Type B pancreatic cell (in vitro differentiated cells): ENCODE results near the gene ADCY9. TPM values are rescaled to one million over a fixed set of nuclear protein-coding genes. Genes with fewer than 3 reads are reported as not detected.

Experiments used
- DNase-seq: peaks from one replicate; pipeline ENCODE4 v3.0.0; 2021; ENCODE audit warnings: mixed read lengths; ENCODE audit not compliant: unreplicated experiment; ENCODE audit errors: extremely low spot score
- H3K27ac Mint-ChIP-seq: 2 replicates; pipeline ENCODE4 v1.8.0; 2021; ENCODE audit warnings: mild to moderate bottlenecking, mixed read lengths
- H3K27me3 Mint-ChIP-seq: 2 replicates; pipeline ENCODE4 v1.8.0; 2021; ENCODE audit warnings: mixed read lengths
- H3K36me3 Mint-ChIP-seq: 2 replicates; pipeline ENCODE4 v1.8.0; 2021; ENCODE audit warnings: mixed read lengths
- H3K4me1 Mint-ChIP-seq: one replicate; pipeline ENCODE4 v1.8.0; 2021; ENCODE audit warnings: mixed read lengths; ENCODE audit not compliant: unreplicated experiment
- H3K4me3 Mint-ChIP-seq: 2 replicates; pipeline ENCODE4 v1.8.0; 2021; ENCODE audit warnings: mild to moderate bottlenecking, mixed read lengths
- H3K9me3 Mint-ChIP-seq: 2 replicates; pipeline ENCODE4 v1.8.0; 2021; ENCODE audit warnings: mixed read lengths
- CTCF ChIP-seq: fragments of 200-600 bp; sonication (generic); conservative IDR thresholded peaks from 2 replicates; pipeline ENCODE4 v1.5.0; 2021; ENCODE audit warnings: antibody characterized with exemption, mild to moderate bottlenecking
- total RNA-seq: library from RNA; stranded (reverse); gene quantifications from 2 replicates; pipeline ENCODE4 v1.2.1, GENCODE V29; 2021; ENCODE audit warnings: low replicate concordance

The ADCY9 gene
- total RNA-seq, 1 donor from 2014 or later: 13.9 TPM

- no peak for DNase-seq
- H3K36me3 Mint-ChIP-seq: peaks cover 15% of the 10 kb centered on the region
- no peaks in the 10 kb centered on the region for H3K27me3 Mint-ChIP-seq
- peak overlapping the region; percentile 81 for H3K4me3 Mint-ChIP-seq
- H3K27ac Mint-ChIP-seq: peak overlapping the region; percentile 8
- no peak for TF ChIP-seq CTCF
- H3K9me3 Mint-ChIP-seq: no peaks in the 10 kb centered on the region
- H3K4me1 Mint-ChIP-seq: peaks cover 50% of the 10 kb centered on the region
These were observed 4.2 kb downstream of the ADCY9 start for GRCh38 chr16:4111748-4112696.

DNA sequence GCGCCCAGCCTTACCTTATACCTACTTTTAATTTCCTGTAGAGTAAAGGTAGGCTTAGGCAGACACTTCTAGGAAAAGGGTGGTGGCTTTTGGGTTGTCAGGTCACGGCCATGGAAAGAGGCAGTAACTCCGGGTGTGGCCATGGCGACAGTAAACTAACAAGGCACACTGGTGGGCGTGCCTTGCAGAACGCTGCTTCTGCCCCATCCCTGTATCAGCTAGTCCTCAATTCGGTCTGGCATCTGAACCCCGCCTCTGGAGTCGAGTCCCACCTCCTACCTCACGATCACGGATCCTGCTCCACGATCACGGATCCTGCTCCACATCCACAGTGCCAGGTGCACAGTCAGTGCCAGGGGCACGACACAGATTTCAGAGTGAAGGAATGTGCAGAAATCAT, 5.6 kb downstream of the ADCY9 start:
- H3K9me3 Mint-ChIP-seq: no peaks in the 10 kb centered on the region
- H3K27ac Mint-ChIP-seq: no peak overlapping the region
- H3K4me3 Mint-ChIP-seq: no peak overlapping the region
- DNase-seq: no peak
- peaks cover 46% of the 10 kb centered on the region for H3K4me1 Mint-ChIP-seq
- H3K27me3 Mint-ChIP-seq: no peaks in the 10 kb centered on the region
- no peak for TF ChIP-seq CTCF
- H3K36me3 Mint-ChIP-seq: peaks cover 23% of the 10 kb centered on the region

DNA sequence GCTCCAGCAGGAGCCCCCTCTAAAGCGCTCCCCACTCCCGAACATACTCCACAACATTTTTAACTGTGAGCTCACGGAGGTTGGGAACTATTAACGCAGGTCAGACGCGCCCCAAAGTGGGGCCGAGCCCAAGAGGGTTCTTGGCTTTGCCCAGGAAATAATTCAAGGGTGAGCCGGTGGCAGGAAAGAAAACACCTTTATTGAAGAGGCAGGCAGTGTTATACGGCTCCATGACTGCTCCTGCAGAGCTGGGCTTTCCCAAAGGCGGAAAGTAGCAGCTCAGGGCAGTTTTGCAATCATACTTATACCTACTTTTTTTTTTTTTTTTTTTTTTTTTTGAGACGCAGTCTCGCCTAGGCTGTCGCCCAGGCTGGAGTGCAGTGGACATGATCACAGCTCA, 6.2 kb downstream of the ADCY9 start:
- no peaks in the 10 kb centered on the region for H3K27me3 Mint-ChIP-seq
- DNase-seq: no peak
- peaks cover 23% of the 10 kb centered on the region for H3K36me3 Mint-ChIP-seq
- no peak overlapping the region for H3K4me3 Mint-ChIP-seq
- TF ChIP-seq CTCF: no peak
- peaks cover 46% of the 10 kb centered on the region for H3K4me1 Mint-ChIP-seq
- no peaks in the 10 kb centered on the region for H3K9me3 Mint-ChIP-seq
- H3K27ac Mint-ChIP-seq: no peak overlapping the region

- peaks cover 45% of the 10 kb centered on the region for H3K4me1 Mint-ChIP-seq
- peak overlapping the region; percentile 22 for H3K27ac Mint-ChIP-seq
- H3K36me3 Mint-ChIP-seq: peaks cover 22% of the 10 kb centered on the region
- peak overlapping the region; percentile 6 for H3K4me3 Mint-ChIP-seq
- H3K27me3 Mint-ChIP-seq: no peaks in the 10 kb centered on the region
- no peaks in the 10 kb centered on the region for H3K9me3 Mint-ChIP-seq
- TF ChIP-seq CTCF: no peak
- no peak for DNase-seq
These were observed 6.9 kb downstream of the ADCY9 start for GRCh38 chr16:4109250-4109736.

DNA sequence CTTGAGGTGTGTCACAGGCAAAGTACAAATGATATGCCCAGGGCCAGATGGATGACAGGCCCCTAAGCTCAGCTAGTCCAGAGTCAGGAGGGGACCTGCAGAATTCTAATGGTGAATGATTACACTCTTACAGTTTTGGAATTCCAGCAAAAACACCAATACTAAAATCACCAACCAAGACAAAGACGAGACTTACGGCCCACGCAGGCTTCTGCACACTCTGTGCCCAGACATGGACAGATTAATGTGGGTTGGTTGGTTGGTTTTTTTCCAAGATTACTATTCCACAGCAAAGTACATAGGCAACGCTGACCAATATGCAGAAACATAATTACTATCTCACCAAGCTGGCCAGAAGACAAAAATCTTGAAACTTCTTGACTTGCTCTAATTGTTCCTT, 9.7 kb downstream of the ADCY9 start:
- Mint-ChIP-seq H3K4me1 (peaks cover 17% of the 10 kb centered on the region), H3K27ac (no peak overlapping the region), H3K4me3 (no peak overlapping the region), H3K27me3 (no peaks in the 10 kb centered on the region), H3K9me3 (no peaks in the 10 kb centered on the region), H3K36me3 (peaks cover 21% of the 10 kb centered on the region)
- no peak for TF ChIP-seq CTCF
- DNase-seq: no peak
